ENCODE measurements around the gene LCN6. TPM values are rescaled to one million over a fixed set of nuclear protein-coding genes. Genes with fewer than 3 reads are reported as not detected.

The LCN6 gene
- total and polyA plus RNA-seq, 9 of the 15 experiments (the other 6 are each of a cell fraction or from before 2014, with no cell fraction given) = 0.10 to 0.45 (median 0.37) TPM; not detected in 5

DNA sequence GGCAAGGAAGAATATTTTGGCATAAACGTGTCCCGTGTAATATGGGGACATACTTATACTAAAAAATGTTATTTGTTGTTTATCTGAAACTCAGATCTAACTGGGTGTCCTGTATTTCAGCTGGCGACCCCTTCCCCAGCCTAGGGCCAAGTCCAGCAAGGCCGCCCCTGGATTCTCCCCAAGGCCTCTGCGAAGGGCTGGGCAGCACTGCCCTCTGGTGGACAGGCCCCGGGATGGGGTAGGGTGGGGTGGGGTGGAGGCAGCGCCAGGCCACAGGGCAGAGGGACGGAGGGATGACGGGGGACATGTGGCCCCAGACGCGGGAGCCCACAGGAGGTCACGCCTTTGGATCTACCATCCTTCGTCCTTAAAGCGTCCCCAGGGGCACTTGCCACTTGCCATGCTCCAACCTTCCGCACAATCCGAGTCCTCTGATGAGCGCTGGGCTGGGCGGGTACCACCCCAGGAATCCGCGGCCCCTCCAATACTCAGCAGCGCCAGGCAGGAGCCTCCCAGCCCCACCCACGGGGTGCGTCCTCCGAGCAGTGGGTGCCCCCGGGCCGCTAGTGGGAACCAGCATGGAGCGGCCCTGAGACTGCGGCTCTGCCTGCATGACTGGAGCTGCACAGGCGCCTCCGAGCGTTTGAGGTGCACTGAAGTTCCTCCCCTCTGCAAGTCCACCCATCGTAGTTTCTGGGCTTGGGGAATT is 54.0 kb downstream of the LCN6 start (continued):
- TF ChIP-seq, protein P1, sequence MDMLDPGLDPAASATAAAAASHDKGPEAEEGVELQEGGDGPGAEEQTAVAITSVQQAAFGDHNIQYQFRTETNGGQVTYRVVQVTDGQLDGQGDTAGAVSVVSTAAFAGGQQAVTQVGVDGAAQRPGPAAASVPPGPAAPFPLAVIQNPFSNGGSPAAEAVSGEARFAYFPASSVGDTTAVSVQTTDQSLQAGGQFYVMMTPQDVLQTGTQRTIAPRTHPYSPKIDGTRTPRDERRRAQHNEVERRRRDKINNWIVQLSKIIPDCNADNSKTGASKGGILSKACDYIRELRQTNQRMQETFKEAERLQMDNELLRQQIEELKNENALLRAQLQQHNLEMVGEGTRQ (CRISPR knock-in tag; IDR thresholded peaks at IDR 0.05) = no peak
- TF ChIP-seq TBP (optimal IDR thresholded peaks at IDR 0.05; ENCODE audit: low read depth, low read length) = no peak
- TF ChIP-seq THRAP3 (IDR thresholded peaks at IDR 0.05; ENCODE audit: borderline replicate concordance) = no peak
- TF ChIP-seq ZNF24 (IDR thresholded peaks at IDR 0.05) = no peak
- no peak for TF ChIP-seq ZNF780A (CRISPR knock-in tag; IDR thresholded peaks at IDR 0.05)
- TF ChIP-seq HMGN3 (IDR thresholded peaks at IDR 0.05; ENCODE audit: borderline replicate concordance, extremely low read depth, insufficient read length, low read depth, low read length) = no peak
- TF ChIP-seq, protein P2, sequence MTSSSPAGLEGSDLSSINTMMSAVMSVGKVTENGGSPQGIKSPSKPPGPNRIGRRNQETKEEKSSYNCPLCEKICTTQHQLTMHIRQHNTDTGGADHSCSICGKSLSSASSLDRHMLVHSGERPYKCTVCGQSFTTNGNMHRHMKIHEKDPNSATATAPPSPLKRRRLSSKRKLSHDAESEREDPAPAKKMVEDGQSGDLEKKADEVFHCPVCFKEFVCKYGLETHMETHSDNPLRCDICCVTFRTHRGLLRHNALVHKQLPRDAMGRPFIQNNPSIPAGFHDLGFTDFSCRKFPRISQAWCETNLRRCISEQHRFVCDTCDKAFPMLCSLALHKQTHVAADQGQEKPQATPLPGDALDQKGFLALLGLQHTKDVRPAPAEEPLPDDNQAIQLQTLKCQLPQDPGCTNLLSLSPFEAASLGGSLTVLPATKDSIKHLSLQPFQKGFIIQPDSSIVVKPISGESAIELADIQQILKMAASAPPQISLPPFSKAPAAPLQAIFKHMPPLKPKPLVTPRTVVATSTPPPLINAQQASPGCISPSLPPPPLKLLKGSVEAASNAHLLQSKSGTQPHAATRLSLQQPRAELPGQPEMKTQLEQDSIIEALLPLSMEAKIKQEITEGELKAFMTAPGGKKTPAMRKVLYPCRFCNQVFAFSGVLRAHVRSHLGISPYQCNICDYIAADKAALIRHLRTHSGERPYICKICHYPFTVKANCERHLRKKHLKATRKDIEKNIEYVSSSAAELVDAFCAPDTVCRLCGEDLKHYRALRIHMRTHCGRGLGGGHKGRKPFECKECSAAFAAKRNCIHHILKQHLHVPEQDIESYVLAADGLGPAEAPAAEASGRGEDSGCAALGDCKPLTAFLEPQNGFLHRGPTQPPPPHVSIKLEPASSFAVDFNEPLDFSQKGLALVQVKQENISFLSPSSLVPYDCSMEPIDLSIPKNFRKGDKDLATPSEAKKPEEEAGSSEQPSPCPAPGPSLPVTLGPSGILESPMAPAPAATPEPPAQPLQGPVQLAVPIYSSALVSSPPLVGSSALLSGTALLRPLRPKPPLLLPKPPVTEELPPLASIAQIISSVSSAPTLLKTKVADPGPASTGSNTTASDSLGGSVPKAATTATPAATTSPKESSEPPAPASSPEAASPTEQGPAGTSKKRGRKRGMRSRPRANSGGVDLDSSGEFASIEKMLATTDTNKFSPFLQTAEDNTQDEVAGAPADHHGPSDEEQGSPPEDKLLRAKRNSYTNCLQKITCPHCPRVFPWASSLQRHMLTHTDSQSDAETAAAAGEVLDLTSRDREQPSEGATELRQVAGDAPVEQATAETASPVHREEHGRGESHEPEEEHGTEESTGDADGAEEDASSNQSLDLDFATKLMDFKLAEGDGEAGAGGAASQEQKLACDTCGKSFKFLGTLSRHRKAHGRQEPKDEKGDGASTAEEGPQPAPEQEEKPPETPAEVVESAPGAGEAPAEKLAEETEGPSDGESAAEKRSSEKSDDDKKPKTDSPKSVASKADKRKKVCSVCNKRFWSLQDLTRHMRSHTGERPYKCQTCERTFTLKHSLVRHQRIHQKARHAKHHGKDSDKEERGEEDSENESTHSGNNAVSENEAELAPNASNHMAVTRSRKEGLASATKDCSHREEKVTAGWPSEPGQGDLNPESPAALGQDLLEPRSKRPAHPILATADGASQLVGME (CRISPR knock-in tag; IDR thresholded peaks at IDR 0.05) = no peak
- TF ChIP-seq, protein P3, sequence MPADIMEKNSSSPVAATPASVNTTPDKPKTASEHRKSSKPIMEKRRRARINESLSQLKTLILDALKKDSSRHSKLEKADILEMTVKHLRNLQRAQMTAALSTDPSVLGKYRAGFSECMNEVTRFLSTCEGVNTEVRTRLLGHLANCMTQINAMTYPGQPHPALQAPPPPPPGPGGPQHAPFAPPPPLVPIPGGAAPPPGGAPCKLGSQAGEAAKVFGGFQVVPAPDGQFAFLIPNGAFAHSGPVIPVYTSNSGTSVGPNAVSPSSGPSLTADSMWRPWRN (IDR thresholded peaks at IDR 0.05; ENCODE audit: low read depth) = no peak
- TF ChIP-seq HNRNPK (IDR thresholded peaks at IDR 0.05; ENCODE audit: low read depth, low read length, poor library complexity, severe bottlenecking) = no peak
- no peak for TF ChIP-seq ZNF274 (IDR thresholded peaks at IDR 0.05; ENCODE audit: borderline replicate concordance, low read depth, low read length)
- TF ChIP-seq TEAD1 (CRISPR knock-in tag; IDR thresholded peaks at IDR 0.05) = 0 out of 4 replicates have a peak, but pooled peaks of 1 of the 2 experiments have one; percentile 21
- TF ChIP-seq ZNF79 (CRISPR knock-in tag; IDR thresholded peaks at IDR 0.05; ENCODE audit: low read depth) = no peak
- no peak for TF ChIP-seq ZNF174 (CRISPR knock-in tag; IDR thresholded peaks at IDR 0.05)
- TF ChIP-seq, protein P4, sequence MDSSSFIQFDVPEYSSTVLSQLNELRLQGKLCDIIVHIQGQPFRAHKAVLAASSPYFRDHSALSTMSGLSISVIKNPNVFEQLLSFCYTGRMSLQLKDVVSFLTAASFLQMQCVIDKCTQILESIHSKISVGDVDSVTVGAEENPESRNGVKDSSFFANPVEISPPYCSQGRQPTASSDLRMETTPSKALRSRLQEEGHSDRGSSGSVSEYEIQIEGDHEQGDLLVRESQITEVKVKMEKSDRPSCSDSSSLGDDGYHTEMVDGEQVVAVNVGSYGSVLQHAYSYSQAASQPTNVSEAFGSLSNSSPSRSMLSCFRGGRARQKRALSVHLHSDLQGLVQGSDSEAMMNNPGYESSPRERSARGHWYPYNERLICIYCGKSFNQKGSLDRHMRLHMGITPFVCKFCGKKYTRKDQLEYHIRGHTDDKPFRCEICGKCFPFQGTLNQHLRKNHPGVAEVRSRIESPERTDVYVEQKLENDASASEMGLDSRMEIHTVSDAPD (CRISPR knock-in tag; IDR thresholded peaks at IDR 0.05) = no peak
- TF ChIP-seq CREM (IDR thresholded peaks at IDR 0.05; ENCODE audit: low read depth) = peak; percentile 30; the same call in 1 of the 2 replicates
- no peak for TF ChIP-seq ZNF830 (CRISPR knock-in tag; IDR thresholded peaks at IDR 0.05)
- TF ChIP-seq SMAD1 (IDR thresholded peaks at IDR 0.05; ENCODE audit: low read depth, low read length, partially characterized antibody) = no peak
- no peak for TF ChIP-seq ZFP1 (CRISPR knock-in tag; IDR thresholded peaks at IDR 0.05)
- TF ChIP-seq ZSCAN32 (CRISPR knock-in tag; IDR thresholded peaks at IDR 0.05) = no peak
- TF ChIP-seq ESRRA (IDR thresholded peaks at IDR 0.05; ENCODE audit: borderline replicate concordance, low read depth) = no peak

All from K562 (cell line).